K562 (cell line): ENCODE results near the gene PLCB1. TPM values are rescaled to one million over a fixed set of nuclear protein-coding genes. Genes with fewer than 3 reads are reported as not detected.

Experiments
- HNRNPH1 ChIP-seq: fragments of 200-400 bp; formaldehyde crosslinking; optimal IDR thresholded peaks from 2 replicates; pipeline ENCODE3; 2017; ENCODE audit warnings: low read depth, mild to moderate bottlenecking, low read length, moderate library complexity
- polyA plus RNA-seq, 8 experiments: library from polyadenylated mRNA; depleted of rRNA in 4 of 8; stranded (reverse) in 5 of 8; unstranded in 3 of 8; fragments of >200 nt; fragmentation: Nextera tagmentation in 2 of 8; fragmentation: Illumina TruSeq in 1 of 8; extraction: Ambion mirVana in 2 of 8; extraction: Trizol in 1 of 8; gene quantifications; 2 replicates each; pipeline versions ENCODE4 v1.2.1 to v1.2.3, GENCODE V29; 2011 to 2014; ENCODE audit warnings: inconsistent platforms in 1 of 8, missing spikeins in 1 of 8
- total RNA-seq, 7 experiments: library from RNA; depleted of rRNA in 6 of 7; stranded (reverse); fragments of >200 nt in 6 of 7; fragmentation: Illumina TruSeq in 2 of 7; extraction: Trizol in 2 of 7; gene quantifications; 2 replicates each; pipeline versions ENCODE4 v1.2.1 to v1.2.3, GENCODE V29; 2011 to 2021; ENCODE audit warnings: low replicate concordance in 1 of 7
- TF ChIP-seq, protein P1 (sequence below): fragments of 200-600 bp; sonication (generic); IDR thresholded peaks from one replicate; pipeline ENCODE4 v1.6.1; 2012; ENCODE audit warnings: mild to moderate bottlenecking, low read depth, low read length, inconsistent platforms

The PLCB1 gene
- total and polyA plus RNA-seq, 9 of the 15 experiments (the other 6 are each of a cell fraction or from before 2014, with no cell fraction given), result 0.34 to 3.1 (median 1.3) TPM

DNA sequence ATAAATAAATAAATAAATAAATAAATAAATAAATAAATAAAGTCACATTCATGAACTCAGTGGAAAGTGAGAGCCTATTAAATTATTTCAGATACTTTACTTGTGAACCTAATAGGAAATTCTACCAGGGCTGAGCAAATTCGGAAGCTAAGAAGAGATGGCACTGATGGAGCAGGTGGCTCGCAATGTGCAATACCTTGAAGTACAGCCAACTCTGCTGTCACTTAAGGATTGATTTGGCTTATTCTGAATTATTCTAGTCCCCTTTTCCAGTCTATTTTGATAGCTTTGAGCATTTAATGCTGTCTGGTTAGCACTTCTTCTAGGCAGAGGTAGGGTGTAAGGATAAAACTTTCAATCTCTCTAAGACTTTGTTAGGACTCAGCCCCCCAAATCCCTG lies 541.0 kb downstream of the PLCB1 start (continued):
- TF ChIP-seq, protein P1, sequence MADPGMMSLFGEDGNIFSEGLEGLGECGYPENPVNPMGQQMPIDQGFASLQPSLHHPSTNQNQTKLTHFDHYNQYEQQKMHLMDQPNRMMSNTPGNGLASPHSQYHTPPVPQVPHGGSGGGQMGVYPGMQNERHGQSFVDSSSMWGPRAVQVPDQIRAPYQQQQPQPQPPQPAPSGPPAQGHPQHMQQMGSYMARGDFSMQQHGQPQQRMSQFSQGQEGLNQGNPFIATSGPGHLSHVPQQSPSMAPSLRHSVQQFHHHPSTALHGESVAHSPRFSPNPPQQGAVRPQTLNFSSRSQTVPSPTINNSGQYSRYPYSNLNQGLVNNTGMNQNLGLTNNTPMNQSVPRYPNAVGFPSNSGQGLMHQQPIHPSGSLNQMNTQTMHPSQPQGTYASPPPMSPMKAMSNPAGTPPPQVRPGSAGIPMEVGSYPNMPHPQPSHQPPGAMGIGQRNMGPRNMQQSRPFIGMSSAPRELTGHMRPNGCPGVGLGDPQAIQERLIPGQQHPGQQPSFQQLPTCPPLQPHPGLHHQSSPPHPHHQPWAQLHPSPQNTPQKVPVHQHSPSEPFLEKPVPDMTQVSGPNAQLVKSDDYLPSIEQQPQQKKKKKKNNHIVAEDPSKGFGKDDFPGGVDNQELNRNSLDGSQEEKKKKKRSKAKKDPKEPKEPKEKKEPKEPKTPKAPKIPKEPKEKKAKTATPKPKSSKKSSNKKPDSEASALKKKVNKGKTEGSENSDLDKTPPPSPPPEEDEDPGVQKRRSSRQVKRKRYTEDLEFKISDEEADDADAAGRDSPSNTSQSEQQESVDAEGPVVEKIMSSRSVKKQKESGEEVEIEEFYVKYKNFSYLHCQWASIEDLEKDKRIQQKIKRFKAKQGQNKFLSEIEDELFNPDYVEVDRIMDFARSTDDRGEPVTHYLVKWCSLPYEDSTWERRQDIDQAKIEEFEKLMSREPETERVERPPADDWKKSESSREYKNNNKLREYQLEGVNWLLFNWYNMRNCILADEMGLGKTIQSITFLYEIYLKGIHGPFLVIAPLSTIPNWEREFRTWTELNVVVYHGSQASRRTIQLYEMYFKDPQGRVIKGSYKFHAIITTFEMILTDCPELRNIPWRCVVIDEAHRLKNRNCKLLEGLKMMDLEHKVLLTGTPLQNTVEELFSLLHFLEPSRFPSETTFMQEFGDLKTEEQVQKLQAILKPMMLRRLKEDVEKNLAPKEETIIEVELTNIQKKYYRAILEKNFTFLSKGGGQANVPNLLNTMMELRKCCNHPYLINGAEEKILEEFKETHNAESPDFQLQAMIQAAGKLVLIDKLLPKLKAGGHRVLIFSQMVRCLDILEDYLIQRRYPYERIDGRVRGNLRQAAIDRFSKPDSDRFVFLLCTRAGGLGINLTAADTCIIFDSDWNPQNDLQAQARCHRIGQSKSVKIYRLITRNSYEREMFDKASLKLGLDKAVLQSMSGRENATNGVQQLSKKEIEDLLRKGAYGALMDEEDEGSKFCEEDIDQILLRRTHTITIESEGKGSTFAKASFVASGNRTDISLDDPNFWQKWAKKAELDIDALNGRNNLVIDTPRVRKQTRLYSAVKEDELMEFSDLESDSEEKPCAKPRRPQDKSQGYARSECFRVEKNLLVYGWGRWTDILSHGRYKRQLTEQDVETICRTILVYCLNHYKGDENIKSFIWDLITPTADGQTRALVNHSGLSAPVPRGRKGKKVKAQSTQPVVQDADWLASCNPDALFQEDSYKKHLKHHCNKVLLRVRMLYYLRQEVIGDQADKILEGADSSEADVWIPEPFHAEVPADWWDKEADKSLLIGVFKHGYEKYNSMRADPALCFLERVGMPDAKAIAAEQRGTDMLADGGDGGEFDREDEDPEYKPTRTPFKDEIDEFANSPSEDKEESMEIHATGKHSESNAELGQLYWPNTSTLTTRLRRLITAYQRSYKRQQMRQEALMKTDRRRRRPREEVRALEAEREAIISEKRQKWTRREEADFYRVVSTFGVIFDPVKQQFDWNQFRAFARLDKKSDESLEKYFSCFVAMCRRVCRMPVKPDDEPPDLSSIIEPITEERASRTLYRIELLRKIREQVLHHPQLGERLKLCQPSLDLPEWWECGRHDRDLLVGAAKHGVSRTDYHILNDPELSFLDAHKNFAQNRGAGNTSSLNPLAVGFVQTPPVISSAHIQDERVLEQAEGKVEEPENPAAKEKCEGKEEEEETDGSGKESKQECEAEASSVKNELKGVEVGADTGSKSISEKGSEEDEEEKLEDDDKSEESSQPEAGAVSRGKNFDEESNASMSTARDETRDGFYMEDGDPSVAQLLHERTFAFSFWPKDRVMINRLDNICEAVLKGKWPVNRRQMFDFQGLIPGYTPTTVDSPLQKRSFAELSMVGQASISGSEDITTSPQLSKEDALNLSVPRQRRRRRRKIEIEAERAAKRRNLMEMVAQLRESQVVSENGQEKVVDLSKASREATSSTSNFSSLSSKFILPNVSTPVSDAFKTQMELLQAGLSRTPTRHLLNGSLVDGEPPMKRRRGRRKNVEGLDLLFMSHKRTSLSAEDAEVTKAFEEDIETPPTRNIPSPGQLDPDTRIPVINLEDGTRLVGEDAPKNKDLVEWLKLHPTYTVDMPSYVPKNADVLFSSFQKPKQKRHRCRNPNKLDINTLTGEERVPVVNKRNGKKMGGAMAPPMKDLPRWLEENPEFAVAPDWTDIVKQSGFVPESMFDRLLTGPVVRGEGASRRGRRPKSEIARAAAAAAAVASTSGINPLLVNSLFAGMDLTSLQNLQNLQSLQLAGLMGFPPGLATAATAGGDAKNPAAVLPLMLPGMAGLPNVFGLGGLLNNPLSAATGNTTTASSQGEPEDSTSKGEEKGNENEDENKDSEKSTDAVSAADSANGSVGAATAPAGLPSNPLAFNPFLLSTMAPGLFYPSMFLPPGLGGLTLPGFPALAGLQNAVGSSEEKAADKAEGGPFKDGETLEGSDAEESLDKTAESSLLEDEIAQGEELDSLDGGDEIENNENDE, result no peak
- TF ChIP-seq HNRNPH1, result no peak
